Uterus (tissue), 4 donors: Measurements from ENCODE around the gene TRAF2. TPM values are rescaled to one million over a fixed set of nuclear protein-coding genes. Genes with fewer than 3 reads are reported as not detected.
A peak's percentile ranks its signal among the peaks of the same experiment; 100 is the strongest.

Experiments
- DNase-seq, 2 donors: peaks; one replicate each; pipeline ENCODE4 v3.0.0-alpha.2; 2019 to 2020
- H3K27ac ChIP-seq, 2 donors: fragments of 200-600 bp; sonication (generic); 1 replicate in 1 of 2; 2 replicates in 1 of 2; pipeline ENCODE4 v1.5.1; 2016 to 2018
- H3K27me3 ChIP-seq, 2 donors: fragments of 200-600 bp; sonication (generic); one replicate each; pipeline ENCODE4 v1.5.1; 2018 to 2019; ENCODE audit warnings: control low read depth in 1 of 2
- H3K36me3 ChIP-seq, 2 donors: fragments of 200-600 bp; sonication (generic); one replicate each; pipeline ENCODE4 v1.5.1; 2019; ENCODE audit warnings: control low read depth in 1 of 2
- H3K4me1 ChIP-seq, 2 donors: fragments of 200-600 bp; sonication (generic); one replicate each; pipeline ENCODE4 v1.5.1; 2018 to 2019; ENCODE audit warnings: control low read depth in 1 of 2
- H3K4me3 ChIP-seq, 2 donors: fragments of 200-600 bp; sonication (generic); 1 replicate in 1 of 2; 2 replicates in 1 of 2; pipeline ENCODE4 v1.5.1; 2018 to 2019; ENCODE audit warnings: mild to moderate bottlenecking in 1 of 2
- H3K9me3 ChIP-seq, 2 donors: fragments of 200-600 bp; sonication (generic); one replicate each; pipeline ENCODE4 v1.5.1; 2019; ENCODE audit warnings: control low read depth in 1 of 2
- POLR2A ChIP-seq, 2 donors: fragments of 450-650 bp; IDR thresholded peaks; one replicate each; pipeline ENCODE4 v1.6.1; 2016; ENCODE audit warnings: antibody characterized with exemption in 2 of 2, mild to moderate bottlenecking in 1 of 2, moderate library complexity in 1 of 2
- intact Hi-C: fragments of 100-400 bp; cut with DNase I; formaldehyde crosslinking; loops from one replicate; pipeline ENCODE4 v1.15.1; 2023; ENCODE audit warnings: low total_unique reads
- total RNA-seq, 4 donors: library from RNA; depleted of rRNA in 3 of 4; stranded (reverse); fragments of >200 nt in 3 of 4; gene quantifications; one replicate each; pipeline versions ENCODE4 v1.1.0 to v1.2.4, GENCODE V29; 2014 to 2023
- TF ChIP-seq, protein P1 (sequence below), 4 experiments: fragments of 200-600 bp in 2 of 4; fragments of 450-650 bp in 2 of 4; sonication (generic) in 2 of 4; IDR thresholded peaks; one replicate each; pipeline ENCODE4 v1.5.1; 2016 to 2019; ENCODE audit warnings: antibody characterized with exemption in 4 of 4, mild to moderate bottlenecking in 2 of 4, moderate library complexity in 1 of 4
- donor health status: DM: yes; HTN: yes; CAD: no.

Gene TRAF2
- total RNA-seq, 4 donors from 2014 or later, result 0.88 to 22.1 (median 11.9) TPM

DNA sequence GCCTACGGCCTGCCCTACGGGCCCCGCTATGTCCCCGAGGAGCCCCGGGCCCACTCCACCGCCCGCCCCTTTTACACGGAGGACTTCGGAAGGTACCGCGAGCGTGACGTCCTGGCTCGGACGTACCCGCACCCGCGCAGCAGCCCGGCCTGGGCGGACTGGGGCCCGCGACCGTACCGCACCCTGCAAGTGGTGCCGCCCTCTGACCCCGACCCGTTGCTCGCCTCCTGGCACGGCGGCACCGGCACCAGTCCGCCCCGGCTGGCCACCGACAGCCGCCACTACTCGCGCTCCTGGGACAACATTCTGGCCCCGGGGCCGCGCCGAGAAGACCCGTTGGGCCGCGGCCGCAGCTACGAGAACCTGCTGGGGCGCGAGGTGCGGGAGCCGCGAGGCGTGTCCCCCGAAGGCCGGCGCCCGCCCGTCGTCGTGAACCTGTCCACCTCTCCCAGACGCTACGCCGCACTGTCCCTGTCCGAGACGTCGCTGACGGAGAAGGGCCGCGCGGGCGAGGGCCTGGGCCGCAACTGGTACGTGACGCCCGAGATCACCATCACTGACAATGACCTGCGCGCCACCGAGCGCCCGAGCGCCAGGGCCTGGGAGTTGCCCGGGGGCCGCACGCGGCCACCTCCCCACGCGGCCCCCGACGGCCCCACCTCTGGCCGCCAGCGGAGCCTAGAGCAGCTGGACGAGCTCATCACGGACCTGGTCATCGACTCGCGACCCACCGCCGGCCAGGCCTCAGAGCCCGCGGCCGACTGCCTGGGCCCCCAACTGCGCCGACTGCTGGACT, 40.7 kb upstream of the TRAF2 start:
- no peaks in the 10 kb centered on the region for H3K36me3 ChIP-seq
- no peaks in the 10 kb centered on the region for H3K9me3 ChIP-seq
- peaks cover 13 to 39% of the 10 kb centered on the region in 2 donors for H3K27me3 ChIP-seq
- peaks cover 5 to 52% of the 10 kb centered on the region in 2 donors for H3K4me1 ChIP-seq
- no peak overlapping the region for H3K27ac ChIP-seq
- no peak for DNase-seq
- intact Hi-C loops, result no loop called here
- TF ChIP-seq, protein P1, sequence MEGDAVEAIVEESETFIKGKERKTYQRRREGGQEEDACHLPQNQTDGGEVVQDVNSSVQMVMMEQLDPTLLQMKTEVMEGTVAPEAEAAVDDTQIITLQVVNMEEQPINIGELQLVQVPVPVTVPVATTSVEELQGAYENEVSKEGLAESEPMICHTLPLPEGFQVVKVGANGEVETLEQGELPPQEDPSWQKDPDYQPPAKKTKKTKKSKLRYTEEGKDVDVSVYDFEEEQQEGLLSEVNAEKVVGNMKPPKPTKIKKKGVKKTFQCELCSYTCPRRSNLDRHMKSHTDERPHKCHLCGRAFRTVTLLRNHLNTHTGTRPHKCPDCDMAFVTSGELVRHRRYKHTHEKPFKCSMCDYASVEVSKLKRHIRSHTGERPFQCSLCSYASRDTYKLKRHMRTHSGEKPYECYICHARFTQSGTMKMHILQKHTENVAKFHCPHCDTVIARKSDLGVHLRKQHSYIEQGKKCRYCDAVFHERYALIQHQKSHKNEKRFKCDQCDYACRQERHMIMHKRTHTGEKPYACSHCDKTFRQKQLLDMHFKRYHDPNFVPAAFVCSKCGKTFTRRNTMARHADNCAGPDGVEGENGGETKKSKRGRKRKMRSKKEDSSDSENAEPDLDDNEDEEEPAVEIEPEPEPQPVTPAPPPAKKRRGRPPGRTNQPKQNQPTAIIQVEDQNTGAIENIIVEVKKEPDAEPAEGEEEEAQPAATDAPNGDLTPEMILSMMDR (IDR thresholded peaks at IDR 0.05), result no peak
- no peak for TF ChIP-seq POLR2A (IDR thresholded peaks at IDR 0.05)
- no peak overlapping the region for H3K4me3 ChIP-seq

GRCh38 chr9:136846376-136847087, 39.8 kb upstream of the TRAF2 start:
- Histone ChIP-seq H3K9me3 (no peaks in the 10 kb centered on the region), H3K27me3 (peaks cover 13 to 39% of the 10 kb centered on the region in 2 donors), H3K27ac (no peak overlapping the region), H3K4me3 (no peak overlapping the region), H3K36me3 (no peaks in the 10 kb centered on the region), H3K4me1 (peaks cover 5 to 53% of the 10 kb centered on the region in 2 donors)
- TF ChIP-seq, protein P1 (IDR thresholded peaks at IDR 0.05), result no peak
- no peak for TF ChIP-seq POLR2A (IDR thresholded peaks at IDR 0.05)
- no peak for DNase-seq
- intact Hi-C loops, result no loop called here

DNA sequence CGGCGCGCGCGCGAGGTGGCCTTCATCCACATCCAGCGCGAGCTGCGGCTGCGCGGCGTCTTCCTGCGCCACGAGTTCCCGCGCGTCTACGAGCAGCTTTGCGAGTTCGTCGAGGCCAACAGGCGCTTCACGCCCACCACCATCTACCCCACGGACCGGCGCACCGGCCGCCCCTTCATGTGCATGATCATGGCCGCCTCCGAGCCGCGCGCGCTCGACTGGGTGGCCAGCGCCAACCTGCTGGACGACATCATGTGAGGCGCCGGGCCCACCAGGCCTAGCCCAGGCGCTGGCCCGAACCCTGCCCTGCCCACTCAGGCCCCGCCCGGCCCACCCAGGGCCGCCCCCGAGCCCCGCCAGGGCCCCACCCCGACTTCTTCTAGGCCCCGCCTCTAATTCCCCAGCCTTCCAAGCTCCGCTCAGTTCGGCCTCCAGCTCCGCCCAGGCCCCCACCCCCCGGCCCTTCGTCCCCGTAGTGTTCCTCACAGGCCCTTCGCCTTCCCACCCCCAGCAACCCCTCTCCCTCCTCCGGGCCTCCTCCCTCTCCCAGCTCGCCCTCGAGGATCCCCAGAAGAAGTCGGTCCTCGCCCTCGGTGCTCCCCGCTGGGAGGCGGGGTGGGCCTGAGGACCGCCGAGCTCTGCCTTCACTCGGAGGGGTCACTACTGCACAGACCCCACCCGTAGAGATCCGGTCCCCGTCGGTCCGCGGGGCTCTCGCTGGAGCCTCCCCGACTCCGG, 39.1 kb upstream of the TRAF2 start:
- Histone ChIP-seq H3K27ac (no peak overlapping the region), H3K36me3 (no peaks in the 10 kb centered on the region), H3K4me1 (peaks cover 5 to 49% of the 10 kb centered on the region in 2 donors), H3K4me3 (peak overlapping the region; percentile 54 to 85), H3K27me3 (peaks cover 13 to 39% of the 10 kb centered on the region in 2 donors), H3K9me3 (no peaks in the 10 kb centered on the region)
- TF ChIP-seq, protein P1 (IDR thresholded peaks at IDR 0.05), result no peak
- no peak for TF ChIP-seq POLR2A (IDR thresholded peaks at IDR 0.05)
- intact Hi-C loops, result no loop called here
- DNase-seq, result no peak

- intact Hi-C loops, result no loop called here
- Histone ChIP-seq H3K4me3 (peak overlapping the region; percentile 54 to 85), H3K36me3 (no peaks in the 10 kb centered on the region), H3K9me3 (no peaks in the 10 kb centered on the region), H3K27ac (no peak overlapping the region), H3K4me1 (peaks cover 5 to 43% of the 10 kb centered on the region in 2 donors), H3K27me3 (peaks cover 12 to 39% of the 10 kb centered on the region in 2 donors)
- TF ChIP-seq POLR2A (IDR thresholded peaks at IDR 0.05), result peak in 1 of 2 donors; percentile 37
- TF ChIP-seq, protein P1 (IDR thresholded peaks at IDR 0.05), result no peak
- DNase-seq, result peak; percentile 63 to 64
Observed at GRCh38 chr9:136847826-136848392, 38.4 kb upstream of the TRAF2 start.
